Stimulated activated CD8-positive, alpha-beta memory T cell treated with anti-CD3 and anti-CD28 coated beads, Interleukin-15, amount 100 ng/mL, for 48 hours (primary cell): ENCODE data around the gene TRIM3.

Experiments
- DNase-seq, 2 donors: peaks; one replicate each; pipeline ENCODE4 v3.0.0-alpha.2; 2020; ENCODE audit warnings: low read depth in 2 of 2

TRIM3 gene

DNA sequence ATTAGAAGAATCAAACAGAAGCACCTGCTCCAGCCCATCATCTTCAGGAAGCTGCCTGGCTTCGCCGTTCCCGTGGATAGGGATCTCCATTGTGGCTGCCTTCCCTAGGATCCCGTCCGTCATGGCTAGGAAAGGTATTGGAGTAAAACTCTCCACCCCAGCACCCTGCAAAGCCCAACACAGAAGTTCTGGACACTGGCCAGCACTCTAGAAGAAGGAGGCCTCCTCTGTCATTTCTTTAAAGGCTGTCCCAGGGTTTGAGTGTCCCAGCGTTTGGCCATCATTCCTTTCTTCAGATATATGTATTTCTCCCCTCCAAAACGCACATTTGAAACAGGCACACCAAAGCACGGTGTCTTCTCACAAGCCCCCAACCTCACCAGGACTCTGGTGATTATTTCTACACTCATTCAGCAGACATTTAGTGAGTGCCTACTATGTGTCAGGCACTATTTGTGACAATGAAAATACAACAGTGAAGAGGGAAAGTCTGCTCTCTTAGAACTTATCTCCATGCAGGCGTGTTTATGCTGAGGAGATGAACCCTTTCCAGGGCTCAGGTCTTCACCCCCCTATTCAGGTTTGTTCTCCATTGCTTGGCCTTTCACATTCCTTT, 6.7 kb upstream of the TRIM3 start:
- no peak for DNase-seq

GRCh38 chr11:6476571-6476970, 2.8 kb upstream of the TRIM3 start:
- DNase-seq = no peak

DNA sequence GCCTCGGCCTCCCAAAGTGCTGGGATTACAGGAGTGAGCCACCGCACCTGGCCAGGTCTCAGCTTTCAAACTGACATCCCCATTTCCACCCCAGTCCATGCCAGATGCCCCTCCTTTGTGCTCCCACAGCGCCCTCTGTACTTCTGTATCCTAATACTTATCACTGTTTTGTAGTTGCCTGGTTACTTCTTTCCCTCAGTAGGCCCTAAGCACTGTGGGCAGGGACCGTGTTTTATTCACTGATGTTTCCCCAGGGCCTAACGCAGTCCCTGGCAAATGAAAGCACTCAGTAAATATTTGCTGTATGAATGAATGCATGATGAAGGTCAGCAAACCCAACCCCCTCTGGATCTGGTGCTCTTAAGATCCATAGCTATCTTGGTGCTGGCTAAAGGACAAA, 2.2 kb upstream of the TRIM3 start:
- DNase-seq = no peak

DNA sequence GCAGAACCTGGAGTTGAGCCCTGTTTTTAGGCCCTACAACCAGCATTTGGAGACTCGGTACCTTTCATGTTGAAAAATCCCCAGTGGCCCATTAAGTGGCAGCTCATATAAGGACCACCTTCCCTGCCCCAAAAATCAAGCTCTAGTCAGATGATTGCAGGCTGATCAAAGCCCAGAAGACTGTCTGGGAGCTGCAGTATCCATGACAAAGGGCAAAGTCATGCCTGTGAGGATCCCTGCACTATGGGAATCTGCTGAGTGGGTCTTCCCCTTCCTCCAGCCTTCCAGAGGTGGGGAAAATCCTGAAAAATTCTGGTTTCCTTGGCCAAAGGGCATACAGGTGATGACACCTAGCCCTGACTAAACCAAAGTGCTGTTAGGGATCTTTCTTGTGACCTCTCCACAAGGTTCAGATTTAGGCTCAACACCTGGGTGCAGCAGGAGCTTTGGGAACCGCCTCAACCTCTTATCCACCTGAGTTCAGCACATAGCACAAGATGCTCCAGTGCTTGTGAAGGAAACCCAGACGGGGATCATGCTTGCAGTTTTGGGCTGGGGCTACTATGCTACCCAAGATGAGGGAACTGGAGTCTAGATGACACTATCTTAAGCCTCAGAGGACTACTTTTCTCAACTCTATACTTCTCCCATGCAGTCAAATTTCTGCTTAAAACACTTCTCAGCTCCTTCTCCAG, 1.2 kb upstream of the TRIM3 start:
- no peak for DNase-seq

DNA sequence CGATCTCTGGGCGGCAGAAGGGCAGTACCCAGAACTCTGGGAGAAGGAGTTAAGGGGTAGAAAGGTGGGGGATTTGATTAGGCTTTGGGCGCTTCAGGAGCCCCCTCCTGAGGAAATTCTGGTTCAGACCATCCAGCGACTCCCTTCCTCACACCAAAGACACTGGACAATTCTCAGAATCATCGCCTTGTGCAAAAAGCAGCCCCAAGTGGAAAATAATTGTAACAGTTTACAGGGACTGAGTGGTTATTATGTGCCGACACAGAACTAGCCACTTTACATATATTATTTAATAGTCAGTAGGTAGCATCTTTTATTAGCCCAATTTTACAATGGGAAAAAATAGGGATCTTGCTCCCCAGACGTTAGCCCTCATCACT, 662 bp upstream of the TRIM3 start:
- DNase-seq = no peak

DNA sequence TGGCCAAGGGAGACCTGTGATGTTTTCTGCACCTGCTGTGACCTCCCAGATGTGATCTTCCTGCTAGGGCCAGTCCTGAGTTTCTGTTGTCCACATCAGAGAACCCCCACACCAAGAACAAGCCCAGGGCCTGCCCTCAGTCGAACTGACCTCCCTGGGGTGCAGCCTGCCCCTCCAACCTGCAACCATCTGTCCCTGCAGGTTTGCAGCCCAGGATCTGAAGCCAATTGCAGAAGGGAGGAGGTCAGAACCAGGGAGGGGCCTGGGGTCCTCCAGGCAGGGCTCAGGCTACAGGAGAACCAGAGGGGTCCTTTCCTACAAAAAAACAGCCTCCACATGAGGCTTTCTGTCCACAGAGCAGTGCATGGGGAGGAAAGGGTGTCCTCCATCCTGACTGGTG, 807 bp downstream of the TRIM3 start:
- no peak for DNase-seq

DNA sequence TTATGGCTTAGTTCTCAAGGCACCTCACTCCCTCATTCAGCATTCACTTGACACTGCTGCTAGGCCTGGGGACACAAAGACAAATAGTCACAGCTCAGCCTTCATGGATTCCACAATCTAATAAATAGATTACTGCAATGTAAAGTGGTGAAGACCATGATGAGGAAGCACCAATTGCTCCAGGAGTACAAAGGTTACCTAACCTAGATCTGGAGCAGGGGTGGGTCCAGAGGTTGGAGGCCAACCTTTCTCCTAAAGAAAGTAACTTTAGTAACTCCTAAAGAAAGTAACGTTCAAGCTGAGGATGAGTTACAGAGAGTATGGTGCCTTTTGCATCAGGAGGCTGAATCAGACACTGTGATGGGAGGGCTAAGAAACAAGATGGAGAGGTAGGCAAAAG, 4.1 kb downstream of the TRIM3 start:
- DNase-seq = no peak

DNA sequence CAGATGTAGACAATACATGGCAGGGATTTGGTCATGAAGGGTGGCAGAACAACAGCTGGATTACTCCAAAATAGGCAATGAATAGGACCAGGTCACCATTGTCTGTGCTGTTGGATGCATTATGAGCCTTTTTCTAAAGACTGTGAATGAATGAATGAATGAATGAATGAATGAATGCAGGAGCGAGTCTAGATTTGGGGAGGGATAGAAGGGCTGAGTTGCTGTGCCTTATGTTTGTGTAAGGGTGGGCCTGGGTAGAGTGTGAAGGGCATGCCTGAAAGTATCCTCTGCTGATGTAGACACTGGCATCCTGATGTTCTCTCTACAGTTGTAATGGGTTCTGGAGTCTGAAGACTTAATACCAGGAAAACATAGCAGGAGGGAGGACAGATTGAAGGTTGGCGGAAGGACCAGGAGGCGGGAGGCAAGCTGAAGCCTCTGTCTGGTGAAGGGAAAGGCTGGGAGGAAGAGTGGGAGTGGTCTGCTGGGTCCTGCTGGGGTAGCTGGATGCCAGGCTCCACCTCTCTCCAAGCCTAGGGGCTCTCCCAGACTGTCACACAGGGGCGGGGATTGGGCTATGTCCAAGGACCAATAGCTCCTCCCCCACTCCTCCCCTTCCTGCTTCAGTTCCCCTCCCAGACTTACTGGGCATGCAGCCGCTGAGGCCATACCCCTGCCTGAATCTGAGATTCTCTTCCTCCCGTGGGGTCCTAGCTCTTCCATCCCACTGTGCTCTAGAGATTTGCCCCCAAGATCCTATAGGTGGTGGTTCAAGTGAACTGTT, 4.8 kb downstream of the TRIM3 start:
- no peak for DNase-seq

DNA sequence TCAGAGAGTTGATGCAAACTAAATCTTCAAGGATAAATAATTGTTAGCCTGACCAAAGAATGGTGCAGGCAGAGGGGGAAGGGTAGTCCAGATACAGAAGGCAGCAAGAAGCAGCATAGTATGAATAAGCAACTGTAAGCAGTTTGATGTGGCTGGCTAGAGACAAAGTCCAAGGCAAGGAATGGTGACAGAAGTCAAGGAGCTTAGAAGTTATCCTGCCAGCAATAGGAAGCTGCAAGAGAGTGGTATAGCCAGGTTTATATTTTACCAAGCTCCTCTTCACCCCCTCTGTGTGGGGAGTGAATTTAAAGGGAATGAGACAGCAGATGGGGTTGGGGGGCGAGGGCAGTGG, 14.7 kb downstream of the TRIM3 start:
- DNase-seq = no peak

GRCh38 chr11:6458352-6459098, 15.2 kb downstream of the TRIM3 start:
- no peak for DNase-seq

DNA sequence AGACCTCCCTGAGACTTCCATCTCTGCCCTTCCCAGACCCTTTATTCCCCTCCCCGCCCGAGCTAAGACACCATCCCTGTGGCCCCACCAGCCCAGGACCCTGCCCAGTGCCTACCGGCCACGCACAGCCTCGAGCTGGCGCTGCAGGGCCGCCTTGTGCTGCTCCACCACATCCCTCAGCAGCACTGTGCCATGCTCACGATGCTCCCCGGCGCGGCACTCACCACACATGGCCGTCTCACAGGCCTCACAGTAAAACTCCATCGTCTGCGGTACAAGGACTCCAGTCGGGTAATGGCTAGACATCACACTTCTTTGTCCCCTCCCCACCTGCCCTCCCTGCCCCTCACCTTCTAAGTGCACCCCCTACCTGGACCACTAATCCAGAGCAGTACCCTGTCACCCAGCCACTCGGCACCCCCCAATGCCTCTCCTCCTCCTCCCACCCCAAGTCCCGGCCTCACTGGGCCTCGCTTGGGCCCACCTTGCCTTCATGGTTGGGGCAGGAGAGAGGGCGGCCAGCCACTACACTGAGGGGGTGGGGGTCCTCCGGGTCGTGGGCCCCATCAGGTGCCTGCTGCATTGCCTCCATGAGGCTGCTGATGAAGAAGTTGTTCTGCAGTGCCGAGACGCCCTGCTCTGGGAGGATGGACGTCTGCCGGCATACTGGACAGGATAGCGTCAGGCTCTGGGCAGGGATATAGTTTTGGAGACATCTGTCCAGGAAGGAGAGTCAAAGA, 16.0 kb downstream of the TRIM3 start:
- DNase-seq = no peak

DNA sequence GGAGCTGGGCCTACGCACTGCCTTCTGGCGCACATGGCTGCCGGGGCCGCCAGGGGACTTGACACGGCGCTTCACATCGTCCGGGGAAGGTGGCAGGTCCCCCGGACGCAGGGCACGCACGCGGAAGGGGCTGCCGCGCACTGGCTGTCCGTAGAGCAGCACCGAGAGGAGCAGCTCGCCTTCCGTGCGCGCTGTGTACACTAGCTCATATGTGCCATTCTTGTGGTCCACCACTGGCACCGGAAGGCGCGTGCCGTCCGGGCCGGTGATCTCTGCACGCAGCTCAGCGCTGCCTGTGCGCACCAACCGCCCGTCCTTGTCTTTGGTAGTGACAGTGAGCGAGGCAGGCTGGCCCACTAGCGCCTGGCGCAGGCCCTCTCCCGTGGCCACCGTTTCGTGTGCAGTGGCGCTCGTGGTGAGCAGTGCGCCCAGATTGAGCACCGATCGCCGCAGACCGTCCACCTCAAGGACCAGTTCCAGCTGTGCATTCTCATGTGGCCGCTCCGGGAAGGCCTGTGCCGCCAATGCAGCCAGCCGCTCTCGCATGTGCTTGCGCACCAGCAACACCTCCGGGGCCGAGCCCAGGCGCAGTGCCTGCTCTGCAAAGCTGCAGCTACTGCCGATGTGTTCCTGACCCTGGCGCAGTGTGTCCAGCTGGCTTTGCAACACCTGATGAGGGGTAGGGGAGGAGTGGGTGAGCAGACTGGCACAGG, 17.2 kb downstream of the TRIM3 start:
- no peak for DNase-seq

DNA sequence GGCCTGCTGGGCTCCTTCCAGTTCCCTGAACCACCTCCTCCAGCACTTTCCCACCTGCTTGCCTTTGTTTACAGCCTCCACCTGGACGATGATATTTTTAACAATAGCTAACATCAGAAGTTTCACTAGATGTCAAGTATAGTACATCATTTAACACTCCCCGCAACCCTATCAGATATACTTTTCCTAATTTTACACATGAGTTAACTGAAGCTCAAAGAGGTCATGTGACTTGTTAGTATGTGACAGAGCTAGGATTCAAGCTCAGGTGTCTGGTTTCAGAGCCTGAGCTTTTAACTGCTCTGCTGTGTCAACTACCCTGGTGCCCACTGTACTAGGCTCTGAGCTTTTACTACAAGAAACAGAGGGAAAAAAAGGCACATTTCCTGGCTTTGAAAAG, 18.7 kb downstream of the TRIM3 start:
- DNase-seq = no peak

GRCh38 chr11:6453152-6453551, 20.6 kb downstream of the TRIM3 start:
- DNase-seq = no peak

DNA sequence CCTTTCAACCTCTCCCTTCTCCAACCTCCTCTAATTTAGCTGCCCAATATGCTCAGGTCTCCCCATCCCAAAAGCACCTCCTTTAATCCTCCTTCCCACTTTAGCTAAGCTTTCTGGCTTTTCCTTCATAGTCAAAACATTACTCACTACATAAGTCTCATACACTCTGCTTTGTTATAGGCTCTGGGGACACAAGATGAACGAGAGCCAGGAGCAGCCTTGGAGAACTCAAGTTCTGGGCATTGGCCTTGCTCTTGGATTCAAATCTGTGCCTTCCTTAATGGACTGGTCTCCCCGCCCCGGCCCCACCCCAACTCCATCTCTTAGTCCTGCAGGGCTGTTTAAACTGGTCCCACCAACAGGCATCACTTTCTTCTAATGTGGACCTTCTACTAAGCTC, 21.5 kb downstream of the TRIM3 start:
- DNase-seq = no peak

DNA sequence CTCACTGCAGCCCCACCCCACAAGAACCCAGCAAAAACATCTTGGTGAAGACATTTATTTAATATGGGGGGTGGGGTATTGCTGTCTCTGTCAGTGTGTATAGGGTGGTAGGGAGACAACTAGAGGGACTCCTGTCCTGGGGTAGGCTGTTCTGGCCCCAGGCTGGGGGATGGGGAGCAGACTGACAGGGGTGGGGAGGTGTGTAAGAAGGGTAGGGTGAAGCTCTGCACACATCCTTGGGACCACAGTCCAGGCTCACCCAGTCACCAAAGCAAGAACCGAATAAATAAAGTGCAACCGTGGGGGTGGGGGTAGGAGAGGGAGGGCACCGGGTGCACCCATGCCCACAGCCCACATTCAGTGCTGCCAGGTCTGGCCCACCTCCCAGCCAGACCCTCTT, 25.2 kb downstream of the TRIM3 start:
- no peak for DNase-seq

DNA sequence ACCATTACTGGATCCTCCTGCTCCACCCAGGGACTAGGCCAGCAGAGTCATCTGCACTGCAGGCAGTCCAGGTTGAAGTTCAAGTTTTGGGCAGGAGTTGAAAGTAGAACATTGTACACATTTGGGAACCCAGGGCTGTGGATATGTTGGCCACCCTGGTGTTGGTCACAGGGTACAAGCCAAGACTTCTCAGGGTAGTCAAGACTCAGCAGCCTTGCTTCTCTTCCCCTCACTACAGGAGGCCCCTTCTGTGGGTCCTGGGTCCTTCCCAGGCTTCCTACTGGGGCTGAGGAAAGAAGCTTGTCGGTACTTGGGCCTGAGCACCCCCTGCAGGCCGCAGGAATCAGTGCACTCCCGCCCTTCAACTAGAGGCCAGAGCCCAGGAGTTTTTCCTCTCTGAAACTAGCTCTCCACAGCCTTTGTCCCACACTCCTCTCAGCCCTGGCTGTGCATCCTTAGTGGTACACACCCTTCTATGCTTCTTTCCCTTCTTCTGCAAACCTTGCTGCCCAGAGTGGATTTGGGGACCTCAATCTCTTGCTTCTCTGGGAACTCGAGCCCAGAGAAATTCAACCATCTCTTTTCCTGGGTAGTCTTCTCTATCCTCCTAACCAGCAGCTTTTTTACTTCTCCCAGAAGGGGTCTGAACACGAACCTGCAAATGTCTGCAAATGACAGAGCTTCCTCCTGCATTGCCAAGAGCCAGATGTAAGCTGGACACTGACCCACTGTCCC, 30.3 kb downstream of the TRIM3 start:
- peak; percentile 26 to 27 for DNase-seq

- DNase-seq = no peak
These were observed 31.3 kb downstream of the TRIM3 start for GRCh38 chr11:6442441-6442840.

- DNase-seq = no peak
These were observed 32.8 kb downstream of the TRIM3 start, which contains the start of gene HPX for GRCh38 chr11:6440906-6441358. Gene HPX (minus strand): TSS chr11:6440987. CDS start chr11:6440963, 24 bp downstream.

DNA sequence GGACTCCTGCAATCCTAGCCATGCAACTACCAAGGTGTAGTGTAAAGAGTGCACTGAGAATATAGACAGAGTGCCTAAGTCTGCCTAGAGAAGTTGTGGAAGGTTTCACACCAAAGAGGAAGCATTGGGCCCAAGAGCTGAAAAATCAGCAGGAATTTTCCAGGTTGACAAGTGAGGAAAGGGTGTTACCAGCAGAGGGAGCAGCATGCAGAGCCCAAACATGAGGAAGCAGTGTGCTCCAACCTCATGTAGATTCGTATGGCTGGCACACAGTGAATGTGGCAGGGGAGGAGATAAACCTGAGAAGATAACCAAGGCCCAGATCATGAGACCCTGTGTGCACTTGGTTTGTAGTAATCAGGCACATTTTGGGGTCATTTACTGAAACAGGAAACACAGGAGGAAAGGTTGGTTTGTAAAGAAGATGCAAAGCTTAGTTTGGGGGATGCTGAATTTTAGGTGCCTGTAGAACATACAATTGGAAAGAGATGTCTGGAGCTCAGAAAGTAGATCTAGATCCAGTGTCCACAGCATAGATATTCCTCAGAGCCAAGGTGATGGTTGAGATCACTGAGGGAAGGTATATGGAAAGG, 34.7 kb downstream of the TRIM3 start:
- DNase-seq = no peak
